Measurements from ENCODE around the gene UGT1A6. TPM values are rescaled to one million over a fixed set of nuclear protein-coding genes. Genes with fewer than 3 reads are reported as not detected.
A peak's percentile ranks its signal among the peaks of the same experiment; 100 is the strongest.

Gene UGT1A6
- total RNA-seq, 1 donor = not detected

- Histone ChIP-seq H4K20me1 (ENCODE audit: insufficient read depth, low read length) (no peaks in the 10 kb centered on the region), H3K4me1 (ENCODE audit: insufficient read depth, low read length) (no peaks in the 10 kb centered on the region), H3K4me2 (ENCODE audit: insufficient read depth, low read length) (no peak overlapping the region), H3K27me3 (ENCODE audit: insufficient read depth, low read length) (peaks cover 36% of the 10 kb centered on the region), H2AFZ (ENCODE audit: low read length) (no peak overlapping the region), H3K36me3 (ENCODE audit: insufficient read depth, low read length) (no peaks in the 10 kb centered on the region), H3K27ac (ENCODE audit: low read depth, low read length) (no peak overlapping the region), H3K79me2 (ENCODE audit: insufficient read depth, low read length) (no peaks in the 10 kb centered on the region), H3K9me3 (ENCODE audit: low read depth, low read length) (no peaks in the 10 kb centered on the region), H3K4me3 (ENCODE audit: insufficient read depth, low read length) (no peak overlapping the region)
- DNase-seq (ENCODE audit: insufficient read length, low spot score, missing footprints) = peak; percentile 35
- TF ChIP-seq, protein P1, sequence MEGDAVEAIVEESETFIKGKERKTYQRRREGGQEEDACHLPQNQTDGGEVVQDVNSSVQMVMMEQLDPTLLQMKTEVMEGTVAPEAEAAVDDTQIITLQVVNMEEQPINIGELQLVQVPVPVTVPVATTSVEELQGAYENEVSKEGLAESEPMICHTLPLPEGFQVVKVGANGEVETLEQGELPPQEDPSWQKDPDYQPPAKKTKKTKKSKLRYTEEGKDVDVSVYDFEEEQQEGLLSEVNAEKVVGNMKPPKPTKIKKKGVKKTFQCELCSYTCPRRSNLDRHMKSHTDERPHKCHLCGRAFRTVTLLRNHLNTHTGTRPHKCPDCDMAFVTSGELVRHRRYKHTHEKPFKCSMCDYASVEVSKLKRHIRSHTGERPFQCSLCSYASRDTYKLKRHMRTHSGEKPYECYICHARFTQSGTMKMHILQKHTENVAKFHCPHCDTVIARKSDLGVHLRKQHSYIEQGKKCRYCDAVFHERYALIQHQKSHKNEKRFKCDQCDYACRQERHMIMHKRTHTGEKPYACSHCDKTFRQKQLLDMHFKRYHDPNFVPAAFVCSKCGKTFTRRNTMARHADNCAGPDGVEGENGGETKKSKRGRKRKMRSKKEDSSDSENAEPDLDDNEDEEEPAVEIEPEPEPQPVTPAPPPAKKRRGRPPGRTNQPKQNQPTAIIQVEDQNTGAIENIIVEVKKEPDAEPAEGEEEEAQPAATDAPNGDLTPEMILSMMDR (IDR thresholded peaks at IDR 0.05; ENCODE audit: extremely low read depth, low read depth, low read length) = no peak
Measured at GRCh38 chr2:233807966-233808935, 115.6 kb downstream of the UGT1A6 start.

DNA sequence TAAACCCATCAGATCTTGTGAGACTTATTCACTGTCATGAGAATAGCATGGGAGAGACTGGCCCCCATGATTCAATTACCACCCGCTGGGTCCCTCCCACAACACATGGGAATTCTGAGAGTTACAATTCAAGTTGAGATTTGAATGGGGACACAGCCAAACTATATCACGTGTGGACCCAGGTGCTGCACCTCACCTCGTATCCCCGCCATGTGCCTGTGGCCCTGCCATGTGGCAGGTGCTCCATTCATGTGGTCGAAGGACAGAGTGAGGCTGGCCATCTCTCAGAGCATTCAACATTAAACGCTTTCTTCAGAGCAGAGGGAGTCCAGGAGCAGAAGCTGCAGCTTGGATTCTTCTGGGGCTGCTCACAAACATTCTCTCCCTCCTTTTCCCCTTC is 117.7 kb downstream of the UGT1A6 start:
- no peaks in the 10 kb centered on the region for H3K79me2 ChIP-seq (ENCODE audit: insufficient read depth, low read length)
- H3K4me1 ChIP-seq (ENCODE audit: insufficient read depth, low read length) = no peaks in the 10 kb centered on the region
- no peaks in the 10 kb centered on the region for H4K20me1 ChIP-seq (ENCODE audit: insufficient read depth, low read length)
- TF ChIP-seq, protein P1 (IDR thresholded peaks at IDR 0.05; ENCODE audit: extremely low read depth, low read depth, low read length) = no peak
- no peak overlapping the region for H3K4me3 ChIP-seq (ENCODE audit: insufficient read depth, low read length)
- no peak overlapping the region for H2AFZ ChIP-seq (ENCODE audit: low read length)
- H3K36me3 ChIP-seq (ENCODE audit: insufficient read depth, low read length) = no peaks in the 10 kb centered on the region
- no peak for DNase-seq (ENCODE audit: insufficient read length, low spot score, missing footprints)
- peaks cover 31% of the 10 kb centered on the region for H3K27me3 ChIP-seq (ENCODE audit: insufficient read depth, low read length)
- H3K4me2 ChIP-seq (ENCODE audit: insufficient read depth, low read length) = no peak overlapping the region
- no peaks in the 10 kb centered on the region for H3K9me3 ChIP-seq (ENCODE audit: low read depth, low read length)
- H3K27ac ChIP-seq (ENCODE audit: low read depth, low read length) = no peak overlapping the region

GRCh38 chr2:233811087-233811486 is 118.4 kb downstream of the UGT1A6 start:
- DNase-seq (ENCODE audit: insufficient read length, low spot score, missing footprints) = no peak
- no peaks in the 10 kb centered on the region for H3K9me3 ChIP-seq (ENCODE audit: low read depth, low read length)
- H3K4me3 ChIP-seq (ENCODE audit: insufficient read depth, low read length) = no peak overlapping the region

DNA sequence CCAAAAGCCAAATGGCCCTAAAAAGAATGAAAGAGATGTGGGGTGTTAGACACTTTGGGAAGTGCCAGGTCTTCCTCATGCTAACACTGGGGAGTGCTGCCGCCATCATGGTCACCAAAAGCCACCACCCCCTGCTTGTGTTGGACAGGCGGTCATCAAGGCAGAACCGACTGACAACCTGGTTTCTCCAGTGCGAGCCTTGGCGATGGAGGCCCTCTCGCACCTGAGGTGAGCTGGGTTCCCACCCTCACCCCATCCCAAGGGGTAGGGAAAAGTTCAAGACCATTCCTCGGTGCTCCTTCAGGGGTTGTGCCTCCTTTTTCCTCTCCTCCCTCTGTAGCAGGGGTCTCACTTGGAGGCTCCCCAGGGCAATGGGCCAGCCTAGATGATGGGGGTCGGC is 119.0 kb downstream of the UGT1A6 start:
- Histone ChIP-seq H2AFZ (ENCODE audit: low read length) (no peak overlapping the region), H3K79me2 (ENCODE audit: insufficient read depth, low read length) (no peaks in the 10 kb centered on the region), H3K4me2 (ENCODE audit: insufficient read depth, low read length) (no peak overlapping the region), H4K20me1 (ENCODE audit: insufficient read depth, low read length) (no peaks in the 10 kb centered on the region), H3K4me1 (ENCODE audit: insufficient read depth, low read length) (no peaks in the 10 kb centered on the region), H3K9me3 (ENCODE audit: low read depth, low read length) (no peaks in the 10 kb centered on the region), H3K36me3 (ENCODE audit: insufficient read depth, low read length) (no peaks in the 10 kb centered on the region), H3K27ac (ENCODE audit: low read depth, low read length) (no peak overlapping the region), H3K27me3 (ENCODE audit: insufficient read depth, low read length) (peaks cover 32% of the 10 kb centered on the region), H3K4me3 (ENCODE audit: insufficient read depth, low read length) (no peak overlapping the region)
- DNase-seq (ENCODE audit: insufficient read length, low spot score, missing footprints) = no peak
- TF ChIP-seq, protein P1 (IDR thresholded peaks at IDR 0.05; ENCODE audit: extremely low read depth, low read depth, low read length) = no peak

More at GRCh38 chr2:233811087-233811486, 118.4 kb downstream of the UGT1A6 start:
- H3K4me1 ChIP-seq (ENCODE audit: insufficient read depth, low read length) = no peaks in the 10 kb centered on the region
- H4K20me1 ChIP-seq (ENCODE audit: insufficient read depth, low read length) = no peaks in the 10 kb centered on the region
- peaks cover 26% of the 10 kb centered on the region for H3K27me3 ChIP-seq (ENCODE audit: insufficient read depth, low read length)
- H2AFZ ChIP-seq (ENCODE audit: low read length) = no peak overlapping the region
- TF ChIP-seq, protein P1 (IDR thresholded peaks at IDR 0.05; ENCODE audit: extremely low read depth, low read depth, low read length) = no peak
- H3K79me2 ChIP-seq (ENCODE audit: insufficient read depth, low read length) = no peaks in the 10 kb centered on the region
- H3K4me2 ChIP-seq (ENCODE audit: insufficient read depth, low read length) = no peak overlapping the region
- H3K27ac ChIP-seq (ENCODE audit: low read depth, low read length) = no peak overlapping the region
- no peaks in the 10 kb centered on the region for H3K36me3 ChIP-seq (ENCODE audit: insufficient read depth, low read length)

All from osteoblast (primary cell).